CD4-positive, alpha-beta T cell treated with Interleukin-15 for 1 hour (primary cell): ENCODE results near the gene ACP7.
"Not testable (repeated sequence)": the region's sequence is repeated elsewhere in the genome, so short reads cannot be mapped to it uniquely, and the experiment has no call there.

Source experiments
- DNase-seq: peaks from one replicate; pipeline ENCODE4 v3.0.0-alpha.2; 2020

Gene ACP7

DNA sequence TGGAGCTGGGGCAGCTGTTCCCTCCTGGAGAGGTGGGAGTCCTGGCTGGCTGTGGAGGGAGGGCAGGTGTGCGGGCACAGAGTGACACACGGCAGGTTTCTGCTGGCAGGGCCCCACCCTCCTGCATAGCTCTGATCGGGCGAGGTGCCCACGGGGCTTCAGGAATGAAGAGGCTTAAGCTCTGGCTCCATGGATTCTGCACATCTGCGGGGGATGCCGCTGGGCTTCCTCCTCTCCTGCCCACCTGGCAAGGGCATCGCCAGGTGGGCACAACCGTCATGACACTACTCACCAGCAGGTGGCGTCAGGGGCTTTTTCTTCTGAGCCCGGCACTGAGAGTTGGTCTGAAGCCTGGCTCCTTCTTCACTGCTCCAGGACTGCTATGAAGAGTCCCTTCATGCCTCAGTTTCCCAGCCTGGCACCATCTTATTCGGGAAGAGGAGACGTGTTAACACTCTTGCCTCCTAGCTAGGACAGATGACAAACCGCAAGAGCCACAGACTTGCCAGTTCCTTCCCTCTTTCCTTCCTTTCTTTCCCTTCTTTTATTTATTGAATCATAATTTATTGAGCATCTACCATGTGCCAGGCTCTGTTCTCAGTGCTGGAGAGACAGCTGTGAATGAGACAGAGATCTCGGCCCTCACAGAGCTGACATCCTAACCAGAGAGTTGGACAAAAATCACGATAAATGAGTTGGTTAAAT is 26.2 kb downstream of the ACP7 start:
- DNase-seq: peak; percentile 57

DNA sequence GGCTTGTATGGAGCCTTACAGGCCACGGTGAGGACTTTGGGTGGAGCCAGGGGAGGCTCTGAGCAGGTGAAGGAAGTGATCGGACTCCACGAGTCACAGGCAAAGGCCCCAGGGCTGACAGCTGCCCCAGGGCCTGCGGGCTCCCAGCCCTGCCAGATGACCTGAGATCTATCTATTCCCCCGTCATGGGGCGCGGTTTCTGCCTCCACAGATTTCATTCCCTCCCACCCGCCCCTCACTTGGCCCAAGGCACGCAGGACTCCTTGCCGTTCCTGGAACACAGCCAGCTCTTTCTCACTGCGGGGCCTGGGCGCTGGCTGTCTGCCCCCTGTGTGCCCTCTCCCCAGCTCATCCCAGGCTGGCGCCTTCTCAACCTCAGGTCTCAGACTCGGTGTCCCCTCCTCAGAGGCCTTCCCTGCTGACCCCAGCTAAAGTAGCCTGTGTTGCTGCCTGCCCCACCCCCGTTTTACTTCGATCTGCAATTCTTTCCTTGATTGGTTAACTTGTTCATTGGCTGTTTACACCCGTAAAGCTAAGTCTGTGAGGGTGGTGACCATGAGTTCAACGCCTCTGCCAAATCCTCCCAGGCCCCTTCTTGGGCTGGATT is 27.5 kb downstream of the ACP7 start:
- DNase-seq: no peak

- DNase-seq: no peak
Measured at GRCh38 chr19:39112338-39112890, 28.2 kb downstream of the ACP7 start.

GRCh38 chr19:39113199-39113598 is 29.0 kb downstream of the ACP7 start:
- DNase-seq: no peak

GRCh38 chr19:39115105-39115847 is 31.1 kb downstream of the ACP7 start:
- no peak for DNase-seq

DNA sequence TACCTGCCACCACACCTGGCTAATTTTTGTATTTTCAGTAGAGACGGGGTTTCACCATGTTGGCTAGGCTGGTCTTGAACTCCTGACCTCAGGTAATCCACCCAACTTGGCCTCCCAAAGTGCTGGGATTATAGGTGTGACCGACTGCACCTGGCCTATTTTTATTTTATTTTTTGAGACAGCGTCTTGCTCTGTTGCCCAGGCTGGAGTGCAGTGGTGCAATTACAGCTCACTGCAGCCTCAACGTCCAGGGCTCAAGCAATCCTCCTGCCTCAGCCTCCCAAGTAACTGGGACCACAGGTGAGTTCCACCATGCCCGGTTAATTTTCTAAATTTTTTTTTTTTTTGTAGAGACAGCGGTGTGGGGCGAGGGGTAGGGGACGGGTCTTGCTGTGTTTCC is 32.9 kb downstream of the ACP7 start:
- not testable (repeated sequence) for DNase-seq

DNA sequence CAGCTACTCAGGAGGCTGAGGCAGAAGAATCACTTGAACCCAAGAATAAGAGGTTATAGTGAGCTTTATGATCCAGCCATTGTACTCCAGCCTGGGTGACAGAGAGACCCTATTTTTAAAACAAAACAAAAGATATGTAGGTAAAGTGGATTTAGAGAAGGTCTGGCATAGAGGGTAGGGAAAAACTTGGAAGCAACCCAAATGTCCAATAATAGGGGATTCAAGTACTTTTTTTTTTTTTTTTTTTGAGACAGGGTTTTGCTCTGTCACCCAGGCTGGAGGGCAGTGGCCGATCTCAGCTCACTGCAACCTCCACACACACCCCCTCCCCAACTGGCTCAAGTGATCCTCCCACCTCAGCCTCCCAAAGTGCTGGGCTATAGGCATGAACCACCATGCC is 35.7 kb downstream of the ACP7 start:
- no peak for DNase-seq

GRCh38 chr19:39122934-39123731 is 39.0 kb downstream of the ACP7 start:
- DNase-seq: no peak

GRCh38 chr19:39124136-39124764 is 40.1 kb downstream of the ACP7 start:
- DNase-seq: no peak

GRCh38 chr19:39125199-39125553 is 41.0 kb downstream of the ACP7 start:
- DNase-seq: no peak

DNA sequence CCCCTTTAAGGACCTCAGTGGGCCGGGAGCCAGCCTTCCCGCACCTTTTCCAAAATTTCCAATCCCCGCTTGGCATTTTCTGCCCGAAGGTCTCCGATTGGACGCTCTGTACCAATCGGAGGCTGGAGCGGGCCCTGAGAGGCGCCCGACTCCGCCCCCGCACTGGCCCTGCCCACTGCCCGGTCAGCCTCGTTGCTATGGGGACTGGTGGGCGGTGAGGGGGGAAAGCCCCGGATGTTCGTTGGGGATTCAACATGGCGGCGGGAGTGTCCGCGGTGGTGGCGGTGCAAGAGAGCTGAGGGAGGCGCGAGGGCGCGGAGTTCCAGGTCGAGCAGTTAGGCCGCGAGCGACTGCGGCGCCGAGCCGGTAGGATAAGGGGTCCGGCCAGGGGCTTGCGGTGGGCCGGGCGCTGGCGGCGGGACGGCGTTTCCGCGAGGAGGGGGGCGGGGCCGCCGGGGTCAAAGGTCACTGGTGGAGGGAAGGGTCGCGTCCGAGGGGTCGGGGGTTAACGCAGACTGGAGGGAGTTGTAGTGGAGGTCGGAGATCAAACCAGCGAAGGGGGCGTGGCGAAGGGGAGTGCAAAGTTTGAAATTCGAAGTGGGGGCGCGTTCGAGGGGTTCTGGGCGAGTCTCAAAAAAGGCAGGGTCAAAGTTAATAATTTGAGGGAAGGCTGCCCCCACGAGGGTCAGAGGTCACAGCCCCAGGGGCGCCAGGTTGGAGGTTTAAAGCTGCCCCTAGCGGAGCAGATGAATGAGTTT is 41.6 kb downstream of the ACP7 start, which contains the start of gene PAK4:
Gene PAK4 (plus strand): TSS at position 233 of the 758 bp plus-strand sequence. CDS start 43,768 bp downstream, outside the sequence.
- DNase-seq: peak; percentile 96

- DNase-seq: no peak
Measured at GRCh38 chr19:39126312-39127187, 42.4 kb downstream of the ACP7 start.

DNA sequence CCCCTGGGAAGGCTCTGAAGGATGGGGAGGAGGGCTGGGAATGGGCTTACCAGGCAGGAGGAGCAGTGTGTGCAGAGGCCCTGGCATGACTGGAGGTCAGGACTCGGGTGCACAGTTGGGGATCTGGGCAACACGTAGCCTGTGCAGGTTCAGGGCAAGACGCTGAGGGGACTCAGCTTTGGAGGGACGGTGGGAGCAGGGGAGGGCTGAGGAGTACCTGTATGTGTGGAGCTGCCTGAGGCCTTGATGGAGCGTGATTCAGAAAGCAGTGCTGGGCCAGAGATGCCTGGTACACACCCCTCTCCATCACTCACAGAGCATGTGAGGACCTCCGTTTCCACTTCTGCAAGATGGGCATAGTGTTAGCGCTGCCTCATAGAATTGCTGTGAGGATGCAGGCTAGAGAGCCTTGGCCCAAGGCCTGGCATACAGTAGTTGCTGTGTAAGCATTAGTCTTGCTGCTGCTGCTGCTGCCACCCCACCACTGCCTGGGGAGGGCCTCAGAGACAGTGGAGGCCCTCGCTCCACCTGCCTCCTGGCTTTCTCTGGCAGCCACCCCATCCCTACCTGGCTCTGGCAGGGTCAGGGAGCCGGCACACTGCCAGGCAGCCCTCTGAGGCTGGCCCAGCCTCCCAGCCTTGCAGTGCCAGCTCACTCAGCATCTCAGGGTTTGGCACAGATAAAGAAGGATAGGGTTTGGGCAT is 43.8 kb downstream of the ACP7 start:
- no peak for DNase-seq

- DNase-seq: no peak
Measured at GRCh38 chr19:39128516-39129079, 44.4 kb downstream of the ACP7 start.

DNA sequence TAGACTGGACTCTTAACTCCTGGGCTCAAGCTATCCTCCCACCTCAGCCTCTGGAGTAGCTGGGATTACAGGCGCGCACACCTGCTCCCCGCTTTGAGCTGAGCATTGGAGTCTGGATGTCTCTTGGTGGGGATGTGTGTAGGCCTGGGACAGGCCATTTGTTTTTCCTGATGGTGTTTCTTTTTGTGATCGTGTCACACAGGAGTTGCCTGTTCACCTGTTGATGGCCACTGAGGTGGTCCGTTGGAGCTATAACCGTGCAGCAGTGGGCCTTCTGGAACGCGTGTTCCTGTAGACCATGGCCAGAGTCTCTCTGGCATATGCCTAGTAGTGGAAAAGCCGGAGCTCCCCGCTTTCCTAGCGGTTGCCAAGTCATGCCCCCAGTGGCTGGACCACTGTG is 44.9 kb downstream of the ACP7 start:
- no peak for DNase-seq

- DNase-seq: no peak
Measured at GRCh38 chr19:39130337-39131254, 46.4 kb downstream of the ACP7 start.

- DNase-seq: no peak
Measured at GRCh38 chr19:39131255-39131755, 47.1 kb downstream of the ACP7 start.

DNA sequence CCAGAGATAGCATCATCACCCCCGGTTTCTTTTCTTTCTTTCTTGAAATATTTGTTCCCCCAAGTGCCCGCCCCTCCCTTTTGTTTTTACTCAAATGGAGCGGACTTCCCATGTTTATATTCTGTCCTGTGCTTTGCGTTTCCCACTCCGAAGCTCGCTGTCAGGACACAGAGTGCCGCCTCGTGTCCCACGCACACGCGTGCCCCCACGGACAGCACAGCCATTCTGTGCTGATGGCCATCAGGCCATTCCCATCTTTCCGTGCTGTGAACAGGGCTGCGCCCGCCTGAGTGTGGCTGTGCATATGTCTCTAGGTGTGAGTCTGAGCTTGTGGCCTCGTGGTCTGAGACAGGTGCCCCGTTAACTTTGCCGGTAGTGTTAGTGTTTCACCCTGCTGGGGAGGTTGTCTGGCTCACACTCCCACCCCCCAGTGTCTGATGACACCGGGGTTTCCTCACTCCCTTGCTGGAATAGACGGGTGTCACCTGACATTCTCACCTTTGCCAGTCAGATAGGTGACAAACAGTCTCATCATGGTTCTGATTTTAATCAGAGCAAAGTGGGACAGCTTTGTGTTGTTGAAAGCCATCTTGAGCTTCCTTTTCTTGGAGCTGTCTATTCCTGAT is 48.3 kb downstream of the ACP7 start:
- no peak for DNase-seq
